Fibroblast of lung (primary cell): Measurements from ENCODE around the gene JTB. TPM values are rescaled to one million over a fixed set of nuclear protein-coding genes. Genes with fewer than 3 reads are reported as not detected.

ENCODE experiments used
- DNase-seq, 2 donors: peaks; one replicate each; pipeline versions ENCODE4 v3.0.0 to v3.0.0-alpha.2; 2010; ENCODE audit warnings: low read depth in 2 of 2
- H2AFZ ChIP-seq: 2 replicates; pipeline ENCODE4 v1.5.1; 2012; ENCODE audit warnings: low read length, control low read depth, inconsistent platforms
- H3K27ac ChIP-seq: 2 replicates; pipeline ENCODE4 v1.5.1; 2011; ENCODE audit warnings: low read length, control low read depth; ENCODE audit not compliant: insufficient read depth
- H3K27me3 ChIP-seq: 2 replicates; pipeline ENCODE4 v1.5.1; 2011; ENCODE audit warnings: mild to moderate bottlenecking, low read length; ENCODE audit not compliant: control insufficient read depth, insufficient read depth
- H3K36me3 ChIP-seq: 2 replicates; pipeline ENCODE4 v1.5.1; 2011; ENCODE audit warnings: low read length; ENCODE audit not compliant: control insufficient read depth, insufficient read depth
- H3K4me1 ChIP-seq: 2 replicates; pipeline ENCODE4 v1.5.1; 2011; ENCODE audit warnings: low read length; ENCODE audit not compliant: control insufficient read depth, insufficient read depth; ENCODE audit errors: extremely low read depth
- H3K4me2 ChIP-seq: 2 replicates; pipeline ENCODE4 v1.5.1; 2011; ENCODE audit warnings: low read length, control low read depth; ENCODE audit not compliant: insufficient read depth; ENCODE audit errors: extremely low read depth
- H3K4me3 ChIP-seq, 4 experiments: fragments of 200-600 bp in 1 of 4; sonication (generic) in 1 of 4; replicated peaks in 1 of 4; 2 replicates each; pipeline ENCODE4 v1.5.1; 2011 to 2016; ENCODE audit warnings: low read length in 4 of 4, low read depth in 3 of 4, mild to moderate bottlenecking in 3 of 4, control low read depth in 2 of 4, inconsistent platforms in 1 of 4, mixed read lengths in 1 of 4; ENCODE audit not compliant: insufficient read depth in 1 of 4; ENCODE audit errors: control extremely low read depth in 1 of 4
- H3K79me2 ChIP-seq: 2 replicates; pipeline ENCODE4 v1.5.1; 2012; ENCODE audit warnings: mild to moderate bottlenecking, low read length, inconsistent platforms; ENCODE audit not compliant: control insufficient read depth, insufficient read depth
- H3K9ac ChIP-seq: 2 replicates; pipeline ENCODE4 v1.5.1; 2011; ENCODE audit warnings: mild to moderate bottlenecking, low read length, control low read depth; ENCODE audit not compliant: insufficient read depth
- H3K9me3 ChIP-seq: 2 replicates; pipeline ENCODE4 v1.5.1; 2012; ENCODE audit warnings: low read depth, low read length; ENCODE audit not compliant: control insufficient read depth, insufficient read depth
- H4K20me1 ChIP-seq: 2 replicates; pipeline ENCODE4 v1.5.1; 2011; ENCODE audit warnings: low read length; ENCODE audit not compliant: control insufficient read depth, insufficient read depth; ENCODE audit errors: extremely low read depth
- CTCF ChIP-seq, 2 donors: IDR thresholded peaks in 1 of 2; conservative IDR thresholded peaks in 1 of 2; 1 replicate in 1 of 2; 2 replicates in 1 of 2; pipeline ENCODE4 v1.5.1; 2011 to 2012; ENCODE audit warnings: low read length in 2 of 2, control low read depth in 1 of 2, inconsistent platforms in 1 of 2, low read depth in 1 of 2, mild to moderate bottlenecking in 1 of 2
- EZH2 ChIP-seq: IDR thresholded peaks from 2 replicates; pipeline ENCODE4 v1.5.1; 2012; ENCODE audit warnings: low read length, control low read depth, mild to moderate bottlenecking; ENCODE audit errors: missing control alignments
- polyA plus RNA-seq, 2 donors: library from polyadenylated mRNA; depleted of rRNA in 1 of 2; stranded (reverse) in 1 of 2; unstranded in 1 of 2; fragments of >200 nt; gene quantifications; 2 replicates each; pipeline ENCODE4 v1.2.1, GENCODE V29; 2011 to 2012; ENCODE audit warnings: missing spikeins in 1 of 2
- total RNA-seq: library from RNA; depleted of rRNA; stranded (reverse); fragments of >200 nt; gene quantifications from 2 replicates; pipeline ENCODE4 v1.2.1, GENCODE V29; 2014

JTB gene
- total and polyA plus RNA-seq, 2 donors (not counting 1 experiment from before 2014, with no cell fraction given) = 98.9 to 123 TPM

DNA sequence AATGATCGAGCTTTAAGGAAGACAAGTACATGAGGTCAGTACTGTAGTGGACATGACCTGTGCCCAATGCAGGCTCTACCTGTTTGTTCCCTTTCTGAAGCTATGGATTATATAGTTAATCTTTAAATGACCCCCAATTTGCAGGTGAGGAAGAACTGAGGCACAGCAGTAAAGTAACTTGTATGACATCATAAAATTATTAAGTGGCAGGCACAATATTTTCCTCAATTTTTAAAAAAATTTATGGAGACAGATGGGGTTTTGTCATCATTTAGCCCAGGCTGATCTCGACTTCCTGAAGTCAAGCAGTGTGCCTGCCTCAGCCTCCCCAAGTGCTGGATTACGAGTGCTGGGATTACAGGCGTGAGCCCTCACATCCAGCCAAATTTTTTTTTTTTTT is 51.1 kb downstream of the JTB start:
- H3K4me1 ChIP-seq = peaks cover 12% of the 10 kb centered on the region
- TF ChIP-seq CTCF (conservative IDR thresholded peaks at IDR 0.05 in 1 of 2, IDR thresholded peaks at IDR 0.05 in 1 of 2; ENCODE audit: low read depth in 1 of 2, low read length in 2 of 2) (no peak), EZH2 (no peak)
- H3K36me3 ChIP-seq = peaks cover 4% of the 10 kb centered on the region
- H3K27me3 ChIP-seq = no peaks in the 10 kb centered on the region
- H3K9ac ChIP-seq = no peak overlapping the region
- H3K9me3 ChIP-seq = no peaks in the 10 kb centered on the region
- H3K27ac ChIP-seq = no peak overlapping the region
- peaks cover 6% of the 10 kb centered on the region for H3K79me2 ChIP-seq
- H3K4me3 ChIP-seq = no peak overlapping the region
- no peaks in the 10 kb centered on the region for H4K20me1 ChIP-seq
- H2AFZ ChIP-seq = no peak overlapping the region
- H3K4me2 ChIP-seq = no peak overlapping the region
- DNase-seq = no peak

Other genes starting within 250 kb of the JTB start
- gene INTS3, start 249.6 kb downstream of the JTB start, total RNA-seq = 30.0 and 37.3 TPM in 2 replicates
- 31.4 and 42.2 TPM in 2 replicates for gene INTS3, start 249.6 kb downstream of the JTB start, polyA plus RNA-seq
- gene SLC27A3, start 202.3 kb downstream of the JTB start, total RNA-seq = 30.6 and 34.4 TPM in 2 replicates
- gene SLC27A3, start 202.3 kb downstream of the JTB start, polyA plus RNA-seq = 9.3 and 9.7 TPM in 2 replicates
- gene GATAD2B, start 54.7 kb downstream of the JTB start, total RNA-seq = 3.3 and 4.8 TPM in 2 replicates
- gene GATAD2B, start 54.7 kb downstream of the JTB start, polyA plus RNA-seq = 5.2 and 6.9 TPM in 2 replicates
- 13.6 and 17.7 TPM in 2 replicates for gene DENND4B, start 31.0 kb downstream of the JTB start, total RNA-seq
- gene DENND4B, start 31.0 kb downstream of the JTB start, polyA plus RNA-seq = 9.1 and 15.9 TPM in 2 replicates
- gene CRTC2, start 19.1 kb downstream of the JTB start, total RNA-seq = 2.6 TPM in 2 replicates
- 7.1 and 10.9 TPM in 2 replicates for gene CRTC2, start 19.1 kb downstream of the JTB start, polyA plus RNA-seq
- 113 and 119 TPM in 2 replicates for gene SLC39A1, start 14.1 kb downstream of the JTB start, total RNA-seq
- 80.5 and 94.4 TPM in 2 replicates for gene SLC39A1, start 14.1 kb downstream of the JTB start, polyA plus RNA-seq
- gene CREB3L4, start 9.8 kb downstream of the JTB start, total RNA-seq = 6.4 and 8.2 TPM in 2 replicates
- gene CREB3L4, start 9.8 kb downstream of the JTB start, polyA plus RNA-seq = 3.7 and 4.8 TPM in 2 replicates
- 82.7 and 86.2 TPM in 2 replicates for gene RAB13, start 8.7 kb upstream of the JTB start, total RNA-seq
- gene RAB13, start 8.7 kb upstream of the JTB start, polyA plus RNA-seq = 126 and 133 TPM in 2 replicates
- 2,666 and 2,883 TPM in 2 replicates for gene RPS27, start 13.1 kb upstream of the JTB start, total RNA-seq
- gene RPS27, start 13.1 kb upstream of the JTB start, polyA plus RNA-seq = 2,477 and 3,291 TPM in 2 replicates
- gene NUP210L, start 177.4 kb upstream of the JTB start, total RNA-seq = under 0.01 and 0.17 TPM in 2 replicates
- 0.01 and 0.08 TPM in 2 replicates for gene NUP210L, start 177.4 kb upstream of the JTB start, polyA plus RNA-seq
- 135 and 215 TPM in 2 replicates for gene TPM3, start 214.4 kb upstream of the JTB start, total RNA-seq
- gene TPM3, start 214.4 kb upstream of the JTB start, polyA plus RNA-seq = 842 and 1,032 TPM in 2 replicates
- gene CFAP141, start 228.7 kb upstream of the JTB start, total RNA-seq = not detected in 2 replicates
- not detected in 2 replicates for gene CFAP141, start 228.7 kb upstream of the JTB start, polyA plus RNA-seq
- gene UBAP2L, start 243.3 kb upstream of the JTB start, total RNA-seq = 37.5 and 51.9 TPM in 2 replicates
- gene UBAP2L, start 243.3 kb upstream of the JTB start, polyA plus RNA-seq = 180 and 235 TPM in 2 replicates